Activated naive CD8-positive, alpha-beta T cell treated with anti-CD3 and anti-CD28 coated beads, Interleukin-2, amount 10 ng/mL, durations not matched to agents 7 days and 5 days (primary cell): ENCODE measurements around the gene SLC2A13. TPM values are rescaled to one million over a fixed set of nuclear protein-coding genes. Genes with fewer than 3 reads are reported as not detected.

Experiments used
- ATAC-seq: fragments of 150-1000 bp; cut with Tn5 transposase; one replicate; pipeline ENCODE4 v1.10.0; 2021; ENCODE audit warnings: low read depth, moderate library complexity
- POLR2A ChIA-PET: fragments of 350-600 bp; sonication (Branson Sonifier 250); formaldehyde crosslinking; loops from one replicate; lab custom pipeline; 2021; ENCODE audit warnings: antibody characterized with exemption; lab: Charles Lee
- DNase-seq: peaks from one replicate; pipeline ENCODE4 v3.0.0; 2021
- H3K27ac Mint-ChIP-seq: one replicate; pipeline ENCODE4 v1.8.0; 2022; ENCODE audit warnings: mild to moderate bottlenecking, mixed read lengths
- H3K27me3 Mint-ChIP-seq: one replicate; pipeline ENCODE4 v1.8.0; 2022; ENCODE audit warnings: mild to moderate bottlenecking, moderate library complexity, mixed read lengths
- H3K36me3 Mint-ChIP-seq: one replicate; pipeline ENCODE4 v1.8.0; 2021; ENCODE audit warnings: mild to moderate bottlenecking, mixed read lengths
- H3K4me1 Mint-ChIP-seq: one replicate; pipeline ENCODE4 v1.8.0; 2021; ENCODE audit warnings: mixed read lengths
- H3K4me3 Mint-ChIP-seq: one replicate; pipeline ENCODE4 v1.8.0; 2022; ENCODE audit warnings: mild to moderate bottlenecking, moderate library complexity, mixed read lengths
- H3K9me3 Mint-ChIP-seq: one replicate; pipeline ENCODE4 v1.8.0; 2021; ENCODE audit warnings: mixed read lengths
- total RNA-seq, 2 experiments: library from RNA; stranded (reverse); gene quantifications; one replicate each; pipeline ENCODE4 v1.2.3, GENCODE V29; 2021

The SLC2A13 gene
- total RNA-seq, 2 experiments from 2014 or later = 8.1 to 8.5 TPM

DNA sequence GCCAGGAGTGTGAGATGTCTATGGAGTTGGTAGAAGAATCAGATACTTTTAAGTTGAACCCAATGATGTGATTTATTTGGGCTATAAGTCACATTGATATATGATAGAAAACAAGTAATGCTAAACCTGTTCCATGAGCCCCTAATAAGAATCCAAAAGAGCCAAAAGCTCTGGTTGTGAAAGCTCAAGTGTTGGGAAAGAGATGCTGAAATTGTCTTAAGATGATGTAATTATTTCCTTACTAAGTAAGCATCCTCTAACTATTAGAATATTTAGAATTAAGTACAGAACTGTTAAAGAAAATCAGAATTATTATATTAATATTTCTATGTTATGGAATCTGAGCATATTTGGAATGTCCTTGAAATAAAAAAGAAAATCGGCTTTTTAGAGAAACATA lies 17.6 kb upstream of the SLC2A13 start:
- peaks cover 10% of the 10 kb centered on the region for H3K27me3 Mint-ChIP-seq
- no peaks in the 10 kb centered on the region for H3K9me3 Mint-ChIP-seq
- no peak overlapping the region for H3K27ac Mint-ChIP-seq
- no peak for ATAC-seq
- no peak overlapping the region for H3K4me3 Mint-ChIP-seq
- H3K36me3 Mint-ChIP-seq = no peaks in the 10 kb centered on the region
- no peaks in the 10 kb centered on the region for H3K4me1 Mint-ChIP-seq
- POLR2A ChIA-PET = no interaction called here
- no peak for DNase-seq

DNA sequence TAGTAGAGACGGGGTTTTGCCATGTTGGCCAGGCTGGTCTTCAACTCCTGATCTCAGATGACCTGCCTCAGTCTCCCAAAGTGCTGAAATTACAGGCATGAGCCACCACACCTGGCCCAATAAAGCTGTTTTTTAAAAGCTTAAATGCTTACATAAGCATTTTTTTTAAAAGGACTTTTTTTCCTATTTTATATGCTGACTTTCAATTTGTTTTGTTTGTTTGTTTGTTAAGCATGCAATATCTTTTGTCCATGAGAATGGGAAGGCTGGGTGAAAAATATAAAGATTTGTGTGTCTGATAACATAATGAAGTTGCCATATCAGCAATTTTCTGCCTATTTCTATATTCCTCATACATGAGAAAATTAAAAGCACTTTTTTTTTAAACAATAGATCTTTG lies 17.0 kb upstream of the SLC2A13 start:
- Mint-ChIP-seq H3K27ac (no peak overlapping the region), H3K27me3 (peaks cover 10% of the 10 kb centered on the region)

GRCh38 chr12:40117818-40118217 lies 11.9 kb upstream of the SLC2A13 start:
- POLR2A ChIA-PET = no interaction called here

More for the DNA sequence above, 17.0 kb upstream of the SLC2A13 start:
- no peaks in the 10 kb centered on the region for H3K9me3 Mint-ChIP-seq
- no peaks in the 10 kb centered on the region for H3K4me1 Mint-ChIP-seq
- H3K4me3 Mint-ChIP-seq = no peak overlapping the region
- DNase-seq (no peak), ATAC-seq (no peak)
- POLR2A ChIA-PET = no interaction called here
- no peaks in the 10 kb centered on the region for H3K36me3 Mint-ChIP-seq

GRCh38 chr12:40110586-40110985 lies 4.7 kb upstream of the SLC2A13 start:
- ATAC-seq = no peak
- POLR2A ChIA-PET = no interaction called here
- H3K36me3 Mint-ChIP-seq = no peaks in the 10 kb centered on the region

More at GRCh38 chr12:40117818-40118217, 11.9 kb upstream of the SLC2A13 start:
- Mint-ChIP-seq H3K27ac (no peak overlapping the region), H3K9me3 (no peaks in the 10 kb centered on the region), H3K4me3 (no peak overlapping the region), H3K4me1 (peaks cover 3% of the 10 kb centered on the region), H3K27me3 (no peaks in the 10 kb centered on the region), H3K36me3 (no peaks in the 10 kb centered on the region)
- DNase-seq (no peak), ATAC-seq (no peak)

GRCh38 chr12:40107803-40108620 lies 2.1 kb upstream of the SLC2A13 start:
- POLR2A ChIA-PET = no interaction called here
- ATAC-seq = no peak
- Mint-ChIP-seq H3K4me1 (peaks cover 22% of the 10 kb centered on the region), H3K36me3 (peaks cover 2% of the 10 kb centered on the region), H3K9me3 (no peaks in the 10 kb centered on the region), H3K27me3 (peaks cover 3% of the 10 kb centered on the region), H3K27ac (no peak overlapping the region), H3K4me3 (peak overlapping the region; percentile 76)
- no peak for DNase-seq

More at GRCh38 chr12:40110586-40110985, 4.7 kb upstream of the SLC2A13 start:
- Mint-ChIP-seq H3K27me3 (peaks cover 3% of the 10 kb centered on the region), H3K4me1 (peaks cover 8% of the 10 kb centered on the region), H3K9me3 (no peaks in the 10 kb centered on the region), H3K27ac (no peak overlapping the region), H3K4me3 (no peak overlapping the region)
- no peak for DNase-seq

- H3K4me1 Mint-ChIP-seq = peaks cover 22% of the 10 kb centered on the region
- H3K4me3 Mint-ChIP-seq = peak overlapping the region; percentile 76
- peak; percentile 83 for DNase-seq
- H3K27ac Mint-ChIP-seq = no peak overlapping the region
- ATAC-seq = peak; percentile 30
- POLR2A ChIA-PET = no interaction called here
- no peaks in the 10 kb centered on the region for H3K9me3 Mint-ChIP-seq
- peaks cover 3% of the 10 kb centered on the region for H3K27me3 Mint-ChIP-seq
- peaks cover 2% of the 10 kb centered on the region for H3K36me3 Mint-ChIP-seq
Observed at GRCh38 chr12:40107098-40107802, 1.4 kb upstream of the SLC2A13 start.

- ATAC-seq (no peak), DNase-seq (no peak)
- H3K4me3 Mint-ChIP-seq = peak overlapping the region; percentile 79
- H3K9me3 Mint-ChIP-seq = no peaks in the 10 kb centered on the region
- peaks cover 26% of the 10 kb centered on the region for H3K4me1 Mint-ChIP-seq
- H3K36me3 Mint-ChIP-seq = peaks cover 6% of the 10 kb centered on the region
- POLR2A ChIA-PET = interaction anchor here (1.7 kb wide), 1 partner anchor 95 kb away, joined by 5 read pairs; no protein-coding TSS in a partner anchor
- H3K27ac Mint-ChIP-seq = no peak overlapping the region
- H3K27me3 Mint-ChIP-seq = peaks cover 3% of the 10 kb centered on the region
Observed at GRCh38 chr12:40106655-40107054, 774 bp upstream of the SLC2A13 start.

GRCh38 chr12:40106202-40106533 lies 287 bp upstream of the SLC2A13 start:
- ATAC-seq = no peak
- peaks cover 9% of the 10 kb centered on the region for H3K36me3 Mint-ChIP-seq
- no peak for DNase-seq
- peak overlapping the region; percentile 52 for H3K27ac Mint-ChIP-seq
- H3K4me1 Mint-ChIP-seq = peaks cover 28% of the 10 kb centered on the region
- peaks cover 3% of the 10 kb centered on the region for H3K27me3 Mint-ChIP-seq
- POLR2A ChIA-PET = interaction anchor here (1.0 to 1.7 kb wide), 2 partner anchors 8 to 95 kb away, joined by 3 to 5 read pairs; no protein-coding TSS in a partner anchor
- no peaks in the 10 kb centered on the region for H3K9me3 Mint-ChIP-seq
- H3K4me3 Mint-ChIP-seq = peak overlapping the region; percentile 79

GRCh38 chr12:40105265-40105514 lies 691 bp downstream of the SLC2A13 start:
- Mint-ChIP-seq H3K4me3 (peak overlapping the region; percentile 85), H3K27me3 (peaks cover 3% of the 10 kb centered on the region), H3K27ac (no peak overlapping the region), H3K4me1 (peaks cover 28% of the 10 kb centered on the region), H3K36me3 (peaks cover 9% of the 10 kb centered on the region), H3K9me3 (no peaks in the 10 kb centered on the region)
- no peak for DNase-seq
- POLR2A ChIA-PET = interaction anchor here (1.0 to 1.7 kb wide), 2 partner anchors 9 to 94 kb away, joined by 3 to 5 read pairs; no protein-coding TSS in a partner anchor
- no peak for ATAC-seq

DNA sequence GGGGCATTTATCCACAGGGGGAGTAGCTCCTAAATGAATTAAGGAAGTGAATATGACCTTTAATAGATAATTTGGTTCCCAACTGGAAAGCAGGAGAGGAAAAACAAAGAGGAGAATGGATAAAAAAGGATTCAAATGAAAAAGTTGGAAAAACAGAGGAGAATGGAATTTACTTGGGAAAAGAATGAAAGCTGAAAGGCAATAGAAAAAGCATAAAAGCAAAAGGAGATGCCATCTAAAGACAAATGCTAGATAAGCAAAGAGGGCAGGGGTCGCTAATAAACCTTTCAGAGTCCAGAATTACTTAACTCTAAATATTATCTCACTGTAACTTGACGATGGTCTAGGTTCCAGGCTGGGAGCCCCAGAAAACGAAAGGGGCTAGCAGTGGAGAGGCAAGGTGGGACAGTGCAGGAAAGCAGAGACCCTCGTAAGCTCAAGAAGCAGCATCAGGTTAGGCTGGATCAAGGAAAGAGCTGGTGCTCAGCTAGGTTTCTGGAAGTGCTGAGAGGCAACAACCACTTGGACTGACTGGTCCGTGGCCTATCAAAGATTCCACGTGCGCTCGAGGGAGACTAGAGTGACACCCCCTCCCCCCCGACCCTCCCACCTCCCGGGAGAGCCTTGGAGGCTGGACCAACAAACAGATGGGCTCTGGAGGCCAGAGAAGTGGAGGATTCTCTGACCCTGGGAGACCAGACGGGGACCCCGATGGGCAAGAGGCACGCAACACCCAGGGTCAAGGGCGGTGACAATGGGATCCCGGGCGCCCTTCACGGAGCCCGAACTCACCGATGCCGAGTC lies 1.2 kb downstream of the SLC2A13 start:
- H3K27me3 Mint-ChIP-seq = peaks cover 3% of the 10 kb centered on the region
- H3K4me1 Mint-ChIP-seq = peaks cover 28% of the 10 kb centered on the region
- H3K27ac Mint-ChIP-seq = peak overlapping the region; percentile 58
- no peak for ATAC-seq
- DNase-seq = no peak
- POLR2A ChIA-PET = interaction anchor here (1.7 kb wide), 1 partner anchor 93 kb away, joined by 5 read pairs; no protein-coding TSS in a partner anchor
- H3K9me3 Mint-ChIP-seq = no peaks in the 10 kb centered on the region
- peak overlapping the region; percentile 85 for H3K4me3 Mint-ChIP-seq
- peaks cover 9% of the 10 kb centered on the region for H3K36me3 Mint-ChIP-seq

DNA sequence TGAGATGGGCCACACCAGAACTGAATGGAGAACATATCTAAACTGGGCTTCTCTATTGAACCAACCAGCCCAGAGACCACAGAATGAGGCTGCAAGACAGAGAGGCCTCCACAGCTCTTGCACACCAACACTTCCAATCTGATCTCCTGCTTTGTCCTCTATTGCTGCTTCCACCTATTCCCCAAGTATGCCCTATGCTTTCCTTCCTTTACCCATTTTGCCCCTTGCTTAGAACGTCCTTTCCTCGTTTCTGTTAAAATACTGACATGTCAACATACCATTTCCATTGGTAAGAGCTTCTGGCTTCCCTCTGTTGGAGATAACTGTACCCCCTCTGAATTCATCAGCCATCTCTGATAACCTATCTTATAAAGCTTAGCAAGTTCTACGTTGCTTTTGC lies 2.8 kb downstream of the SLC2A13 start:
- DNase-seq (no peak), ATAC-seq (no peak)
- no peaks in the 10 kb centered on the region for H3K27me3 Mint-ChIP-seq
- no peak overlapping the region for H3K27ac Mint-ChIP-seq
- POLR2A ChIA-PET = no interaction called here
- no peaks in the 10 kb centered on the region for H3K9me3 Mint-ChIP-seq
- H3K36me3 Mint-ChIP-seq = peaks cover 11% of the 10 kb centered on the region
- peaks cover 28% of the 10 kb centered on the region for H3K4me1 Mint-ChIP-seq
- H3K4me3 Mint-ChIP-seq = peak overlapping the region; percentile 14

- DNase-seq (no peak), ATAC-seq (no peak)
- Mint-ChIP-seq H3K27ac (no peak overlapping the region), H3K4me3 (no peak overlapping the region), H3K36me3 (peaks cover 12% of the 10 kb centered on the region), H3K9me3 (no peaks in the 10 kb centered on the region), H3K27me3 (no peaks in the 10 kb centered on the region), H3K4me1 (peaks cover 26% of the 10 kb centered on the region)
- POLR2A ChIA-PET = no interaction called here
Observed at GRCh38 chr12:40101747-40102146, 4.1 kb downstream of the SLC2A13 start.

- no peak for DNase-seq
- Mint-ChIP-seq H3K4me3 (no peak overlapping the region), H3K27ac (no peak overlapping the region), H3K4me1 (peaks cover 18% of the 10 kb centered on the region), H3K27me3 (no peaks in the 10 kb centered on the region), H3K36me3 (peaks cover 12% of the 10 kb centered on the region), H3K9me3 (no peaks in the 10 kb centered on the region)
- POLR2A ChIA-PET = no interaction called here
- ATAC-seq = no peak
Observed at GRCh38 chr12:40099423-40099853, 6.4 kb downstream of the SLC2A13 start.
